Chondrocyte (in vitro differentiated cells): ENCODE data around the gene RSRC1. TPM values are rescaled to one million over a fixed set of nuclear protein-coding genes. Genes with fewer than 3 reads are reported as not detected.
"Not testable (repeated sequence)": the region's sequence is repeated elsewhere in the genome, so short reads cannot be mapped to it uniquely, and the experiment has no call there.

Source experiments
- DNase-seq: peaks from one replicate; pipeline ENCODE4 v3.0.0; 2021; ENCODE audit warnings: mixed read lengths, low spot score
- H3K27ac Mint-ChIP-seq: one replicate; pipeline ENCODE4 v1.8.0; 2021; ENCODE audit warnings: mild to moderate bottlenecking, moderate library complexity, mixed read lengths; ENCODE audit not compliant: unreplicated experiment
- H3K27me3 Mint-ChIP-seq: 2 replicates; pipeline ENCODE4 v1.8.0; 2021; ENCODE audit warnings: low read depth, mixed read lengths
- H3K36me3 Mint-ChIP-seq: 2 replicates; pipeline ENCODE4 v1.8.0; 2021; ENCODE audit warnings: low read depth, mixed read lengths
- H3K4me1 Mint-ChIP-seq: 2 replicates; pipeline ENCODE4 v1.8.0; 2021; ENCODE audit warnings: low read depth, mild to moderate bottlenecking, mixed read lengths
- H3K4me3 Mint-ChIP-seq: one replicate; pipeline ENCODE4 v1.8.0; 2021; ENCODE audit warnings: mild to moderate bottlenecking, moderate library complexity, mixed read lengths; ENCODE audit not compliant: unreplicated experiment
- H3K9me3 Mint-ChIP-seq: 2 replicates; pipeline ENCODE4 v1.8.0; 2021; ENCODE audit warnings: low read depth, mixed read lengths
- CTCF ChIP-seq: fragments of 200-600 bp; sonication (generic); IDR thresholded peaks from 2 replicates; pipeline ENCODE4 v1.5.0; 2021; ENCODE audit warnings: antibody characterized with exemption, mild to moderate bottlenecking, moderate library complexity
- total RNA-seq: library from RNA; stranded (reverse); gene quantifications from 3 replicates; pipeline ENCODE4 v1.2.1, GENCODE V29; 2021

RSRC1 gene
- total RNA-seq, 1 donor from 2014 or later, result 23.5 TPM

GRCh38 chr3:158120330-158120729, 10.4 kb downstream of the RSRC1 start:
- no peak for DNase-seq
- TF ChIP-seq CTCF, result no peak
- Mint-ChIP-seq H3K9me3 (peaks cover 7% of the 10 kb centered on the region), H3K4me3 (no peak overlapping the region), H3K36me3 (peaks cover 21% of the 10 kb centered on the region), H3K27ac (no peak overlapping the region), H3K4me1 (no peaks in the 10 kb centered on the region), H3K27me3 (no peaks in the 10 kb centered on the region)

- Mint-ChIP-seq H3K4me3 (no peak overlapping the region), H3K27me3 (no peaks in the 10 kb centered on the region), H3K27ac (no peak overlapping the region), H3K9me3 (peaks cover 13% of the 10 kb centered on the region), H3K36me3 (peaks cover 28% of the 10 kb centered on the region), H3K4me1 (no peaks in the 10 kb centered on the region)
- DNase-seq, result no peak
- no peak for TF ChIP-seq CTCF
These were observed 11.4 kb downstream of the RSRC1 start for GRCh38 chr3:158121295-158121694.

GRCh38 chr3:158122721-158123120, 12.8 kb downstream of the RSRC1 start:
- H3K27ac Mint-ChIP-seq, H3K27me3 Mint-ChIP-seq, DNase-seq, H3K4me1 Mint-ChIP-seq, H3K4me3 Mint-ChIP-seq: not testable (repeated sequence)
- Mint-ChIP-seq H3K36me3 (peaks cover 39% of the 10 kb centered on the region), H3K9me3 (peaks cover 25% of the 10 kb centered on the region)

GRCh38 chr3:158127250-158128219, 17.6 kb downstream of the RSRC1 start:
- DNase-seq, result no peak
- Mint-ChIP-seq H3K36me3 (peaks cover 53% of the 10 kb centered on the region), H3K9me3 (peaks cover 25% of the 10 kb centered on the region), H3K27ac (peak overlapping the region; percentile 57), H3K27me3 (no peaks in the 10 kb centered on the region), H3K4me3 (no peak overlapping the region), H3K4me1 (no peaks in the 10 kb centered on the region)
- TF ChIP-seq CTCF, result no peak

GRCh38 chr3:158128755-158129154, 18.9 kb downstream of the RSRC1 start:
- H3K4me3 Mint-ChIP-seq, result no peak overlapping the region
- no peak for TF ChIP-seq CTCF
- no peaks in the 10 kb centered on the region for H3K27me3 Mint-ChIP-seq
- peaks cover 23% of the 10 kb centered on the region for H3K9me3 Mint-ChIP-seq
- H3K36me3 Mint-ChIP-seq, result peaks cover 43% of the 10 kb centered on the region
- no peak for DNase-seq
- no peak overlapping the region for H3K27ac Mint-ChIP-seq
- H3K4me1 Mint-ChIP-seq, result no peaks in the 10 kb centered on the region
